Left renal cortex interstitium (tissue), 4 donors: Measurements from ENCODE around the gene HOXB4. TPM values are rescaled to one million over a fixed set of nuclear protein-coding genes. Genes with fewer than 3 reads are reported as not detected.

Experiments used
- DNase-seq, 4 donors: peaks; one replicate each; pipeline ENCODE4 v3.0.0-alpha.2; 2013; ENCODE audit warnings: low read depth in 4 of 4, low spot score in 2 of 4, missing footprints in 1 of 4
- polyA plus RNA-seq, 4 donors: library from polyadenylated mRNA; unstranded; fragments of 120-200 nt; gene quantifications; one replicate each; pipeline ENCODE4 v1.2.1, GENCODE V29; 2013; ENCODE audit not compliant: insufficient read length in 4 of 4

The HOXB4 gene
- polyA plus RNA-seq = 10 to 100 TPM in 2 of 4 donors, 1 to 10 TPM in 2; 6.8 to 22.8 (median 14.5) TPM

GRCh38 chr17:48577946-48578615 lies at the start of gene HOXB4:
TSS of gene HOXB4 (minus strand) at chr17:48578350. CDS start at chr17:48578319, 31 bp downstream.
- DNase-seq = no peak

GRCh38 chr17:48627118-48627597 lies 49.0 kb upstream of the HOXB4 start:
- DNase-seq = no peak

GRCh38 chr17:48626245-48627117 lies 48.3 kb upstream of the HOXB4 start, which contains the start of gene HOXB9:
TSS of gene HOXB9 (minus strand) at chr17:48626358. CDS start at chr17:48626269, 89 bp downstream.
- peak in 1 of 4 donors; percentile 67 for DNase-seq

GRCh38 chr17:48625495-48626244 lies 47.5 kb upstream of the HOXB4 start:
- peak in 1 of 4 donors; percentile 21 for DNase-seq

GRCh38 chr17:48624544-48625494 lies 46.7 kb upstream of the HOXB4 start:
- DNase-seq = peak in 1 of 4 donors; percentile 19

- no peak for DNase-seq
Measured at GRCh38 chr17:48624118-48624517, 46.0 kb upstream of the HOXB4 start.

- no peak for DNase-seq
Measured at GRCh38 chr17:48623583-48623982, 45.4 kb upstream of the HOXB4 start.

- DNase-seq = no peak
Measured at GRCh38 chr17:48622857-48623256, 44.7 kb upstream of the HOXB4 start.

- DNase-seq = no peak
Measured at GRCh38 chr17:48621410-48622392, 43.6 kb upstream of the HOXB4 start.

- DNase-seq = peak in 1 of 4 donors; percentile 48
Measured at GRCh38 chr17:48620461-48621139, 42.5 kb upstream of the HOXB4 start.

- DNase-seq = no peak
Measured at GRCh38 chr17:48619826-48620449, 41.8 kb upstream of the HOXB4 start.

- DNase-seq = peak in 2 of 4 donors; percentile 85 to 88
Measured at GRCh38 chr17:48618256-48618896, 40.2 kb upstream of the HOXB4 start.

- DNase-seq = peak in 1 of 4 donors; percentile 45
Measured at GRCh38 chr17:48617471-48618255, 39.5 kb upstream of the HOXB4 start.

GRCh38 chr17:48616717-48617470 lies 38.7 kb upstream of the HOXB4 start:
- DNase-seq = peak in 1 of 4 donors; percentile 25
